ENCODE results near the gene PATL1.
A peak's percentile ranks its signal among the peaks of the same experiment; 100 is the strongest.
"Not testable (repeated sequence)": the region's sequence is repeated elsewhere in the genome, so short reads cannot be mapped to it uniquely, and the experiment has no call there.

Gene PATL1

DNA sequence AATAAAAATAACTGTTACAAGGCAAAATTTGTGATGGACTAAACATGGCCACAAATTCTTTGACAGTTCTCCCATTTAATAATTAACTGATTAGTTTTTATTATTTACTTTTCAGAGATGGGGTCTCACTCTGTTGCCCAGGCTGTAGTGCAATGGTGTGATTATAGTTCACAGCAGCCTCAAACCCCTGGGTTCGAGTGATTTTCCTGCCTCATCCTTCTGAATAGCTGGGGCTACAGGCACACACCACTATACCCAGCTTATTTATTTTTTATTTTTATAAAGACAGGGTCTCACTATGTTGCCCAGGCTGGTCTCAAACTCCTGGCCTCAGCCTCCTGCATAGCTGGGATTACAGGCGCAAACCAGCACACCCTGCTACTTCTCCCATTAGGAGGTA, 4.5 kb upstream of the PATL1 start:
- DNase-seq (ENCODE audit: low read depth): no peak

DNA sequence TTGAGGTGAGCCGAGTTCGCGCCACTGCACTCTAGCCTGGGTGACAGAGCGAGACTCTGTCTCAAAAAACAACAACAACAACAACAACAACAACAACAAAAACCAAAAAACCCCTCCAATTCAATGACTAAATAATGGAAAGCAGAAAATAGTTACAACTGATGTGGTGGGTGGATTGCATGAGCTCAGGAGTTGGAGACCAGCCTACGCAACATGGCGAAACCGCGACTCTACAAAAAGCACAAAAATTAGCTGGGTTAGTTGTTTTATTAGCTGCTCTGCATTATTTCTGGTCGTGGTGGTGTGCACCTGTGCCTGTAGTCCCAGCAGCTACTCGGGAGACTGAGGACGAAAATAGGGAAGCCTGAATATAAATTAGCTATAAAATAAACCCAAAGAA, 2.6 kb upstream of the PATL1 start:
- DNase-seq (ENCODE audit: low read depth): no peak

DNA sequence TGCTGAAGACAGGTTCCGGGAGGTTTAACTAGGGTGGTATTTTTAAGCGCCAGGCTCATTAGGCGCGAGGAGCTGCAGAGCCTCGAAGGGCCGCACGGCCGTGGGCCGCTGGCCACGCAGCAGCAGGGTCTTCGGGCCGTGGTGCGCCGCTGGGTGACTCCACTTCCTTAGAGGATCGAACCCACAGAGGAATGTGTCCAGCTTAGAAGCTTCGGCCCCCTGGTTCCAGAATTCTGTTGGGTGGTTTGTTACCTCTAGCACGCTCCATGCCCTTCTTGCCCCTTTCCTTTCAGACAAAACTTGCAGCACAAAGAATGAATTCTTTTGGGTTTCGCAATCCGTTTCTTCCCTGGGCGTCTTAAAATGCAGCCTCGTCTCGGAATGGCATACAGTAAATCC, 773 bp upstream of the PATL1 start:
- DNase-seq (ENCODE audit: low read depth): peak; percentile 29

DNA sequence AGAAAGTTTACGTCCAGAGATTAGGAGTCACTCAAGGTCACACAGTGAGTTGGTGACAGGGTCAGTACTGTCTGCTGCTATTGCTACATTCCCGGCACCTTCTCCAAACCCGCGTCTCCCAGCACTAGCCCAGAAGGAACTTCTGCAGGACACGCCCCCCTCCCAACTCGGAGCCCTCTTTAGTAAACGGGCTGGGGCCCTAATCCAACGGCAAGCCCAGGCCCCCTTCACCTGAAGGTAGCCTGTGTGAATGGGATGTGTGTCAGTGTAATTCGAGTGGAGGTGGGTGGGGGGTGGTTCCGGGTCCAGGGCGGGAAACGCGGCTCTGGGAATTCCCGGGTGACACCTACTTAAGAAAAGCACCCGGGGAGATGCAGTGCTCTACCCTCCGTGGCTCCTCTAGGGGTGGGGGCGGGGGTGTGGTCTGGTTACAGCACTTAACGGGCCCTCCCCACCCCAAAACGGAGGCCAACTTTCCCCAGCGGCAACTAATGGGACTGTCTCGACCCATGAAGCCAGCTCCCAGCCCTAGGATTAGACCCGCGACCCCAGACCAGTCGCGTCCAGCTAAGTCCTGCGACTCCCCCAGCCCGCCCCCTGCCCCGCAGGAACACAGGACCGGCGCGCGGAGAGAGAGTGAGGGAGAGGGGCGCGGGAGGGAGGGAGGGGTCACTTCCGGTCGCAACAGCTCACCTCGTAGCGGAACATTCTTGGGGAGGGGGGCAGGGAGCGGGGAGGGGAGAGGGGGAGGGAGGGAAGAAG, 468 bp downstream of the PATL1 start:
- peak; percentile 31 for DNase-seq (ENCODE audit: low read depth)

DNA sequence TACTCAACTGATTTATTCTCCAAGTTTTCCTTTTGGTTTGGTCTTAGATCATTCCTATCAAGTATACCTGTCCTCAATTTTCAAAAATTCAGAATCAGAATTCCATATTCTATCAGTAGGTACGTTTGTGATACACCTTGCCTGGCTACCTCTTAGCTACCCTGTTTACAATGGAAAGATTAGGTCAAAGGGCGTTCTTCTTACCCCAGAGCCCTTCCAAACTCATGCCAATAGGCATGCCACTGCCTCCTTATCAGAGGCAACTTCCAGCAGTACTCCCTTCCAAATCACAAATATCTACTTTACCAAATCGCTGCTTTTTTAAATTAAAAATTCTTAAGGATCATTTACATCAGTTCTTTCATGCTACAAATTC, 1.0 kb downstream of the PATL1 start:
- no peak for DNase-seq (ENCODE audit: low read depth)

DNA sequence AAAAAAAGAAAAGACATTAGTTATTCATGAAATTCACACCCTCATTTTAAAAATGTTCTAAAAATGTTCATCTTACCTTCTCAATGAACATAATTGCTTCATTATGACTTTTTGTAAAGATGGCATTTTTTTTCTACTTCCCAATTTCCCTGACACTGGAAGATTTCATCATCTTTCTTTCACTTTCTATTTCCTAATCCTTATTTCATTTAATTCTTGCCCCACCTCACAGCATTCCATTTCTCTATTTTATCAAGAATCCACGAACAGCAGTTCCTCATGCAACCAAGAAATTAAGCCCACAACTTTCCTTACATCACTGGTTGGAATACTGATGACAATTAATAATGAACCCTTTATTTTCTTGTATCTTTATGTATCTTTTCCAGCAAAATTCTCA, 1.9 kb downstream of the PATL1 start:
- DNase-seq (ENCODE audit: low read depth): peak; percentile 12

DNA sequence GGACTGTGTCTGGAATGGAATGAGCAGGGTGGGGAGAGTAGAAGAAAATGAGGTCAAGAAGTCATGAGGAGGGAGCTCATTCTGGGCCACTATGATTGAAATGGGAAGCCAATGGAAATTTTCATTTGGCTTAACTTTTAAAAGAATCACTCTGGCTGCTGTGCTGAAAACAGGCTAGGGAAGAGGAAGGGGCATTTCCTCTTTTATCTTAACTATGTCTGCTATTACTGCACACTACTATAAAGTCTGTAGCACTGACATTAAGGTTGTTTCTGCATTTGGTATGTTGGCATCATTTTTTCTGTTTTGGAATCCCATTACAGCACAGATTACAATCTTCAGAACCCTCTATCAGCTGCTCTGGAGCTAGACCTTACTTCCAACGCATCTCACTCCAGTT, 8.2 kb downstream of the PATL1 start:
- no peak for DNase-seq (ENCODE audit: low read depth)

DNA sequence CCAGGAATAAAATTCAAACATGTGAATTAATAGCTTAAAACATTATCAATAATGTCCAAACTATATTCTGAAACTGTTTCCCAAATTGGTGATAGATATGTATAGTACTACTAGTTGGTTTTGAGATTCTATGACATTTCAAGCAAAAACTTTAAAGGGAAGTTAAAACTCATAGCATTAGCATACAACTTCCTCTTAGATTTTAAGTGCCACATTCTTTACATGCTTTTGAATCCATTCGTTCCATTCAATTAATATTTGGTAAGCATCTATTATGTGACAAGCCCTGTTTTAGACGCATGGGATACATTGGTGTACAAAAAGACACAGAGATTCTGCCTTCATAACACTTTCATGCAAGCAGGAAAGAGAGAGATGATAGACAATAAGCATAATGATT, 8.9 kb downstream of the PATL1 start:
- no peak for DNase-seq (ENCODE audit: low read depth)

DNA sequence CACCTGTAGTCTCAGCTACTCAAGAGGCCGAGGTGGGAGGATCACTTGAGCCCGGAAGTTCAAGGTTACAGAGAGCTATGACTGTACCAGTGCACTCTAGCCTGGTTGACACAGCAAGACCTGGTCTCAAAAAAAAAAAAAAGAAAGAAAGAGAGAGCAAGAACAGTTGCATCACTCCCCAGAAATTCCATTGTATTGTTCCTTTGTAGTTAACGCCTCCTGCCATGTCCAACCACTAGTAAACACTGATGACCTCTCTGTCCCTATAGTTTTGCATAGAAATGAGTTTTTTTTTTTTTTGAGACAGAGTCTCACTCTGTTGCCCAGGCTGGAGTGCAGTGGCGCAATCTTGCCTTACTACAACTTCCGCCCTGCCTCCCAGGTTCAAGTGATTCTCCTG, 10.8 kb downstream of the PATL1 start:
- no peak for DNase-seq (ENCODE audit: low read depth)

DNA sequence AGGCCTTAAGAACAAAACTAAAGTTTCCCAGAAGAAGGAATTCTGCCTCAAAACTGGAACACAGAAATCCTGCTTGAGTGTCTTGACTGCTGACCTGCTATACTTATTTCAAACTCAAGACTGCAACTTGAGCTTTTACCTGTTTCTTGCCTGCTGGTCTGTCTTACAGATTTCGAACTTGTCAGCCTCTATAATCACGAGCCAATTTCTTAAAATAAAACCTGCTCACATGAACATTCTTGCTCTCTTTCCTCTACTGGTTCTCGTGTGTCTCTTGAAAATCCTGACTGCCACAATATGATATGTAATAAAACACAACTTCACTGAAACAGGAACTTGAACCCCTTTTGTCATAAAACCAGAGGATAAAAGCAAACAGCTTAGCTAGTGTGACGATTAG, 13.9 kb downstream of the PATL1 start:
- DNase-seq (ENCODE audit: low read depth): no peak

DNA sequence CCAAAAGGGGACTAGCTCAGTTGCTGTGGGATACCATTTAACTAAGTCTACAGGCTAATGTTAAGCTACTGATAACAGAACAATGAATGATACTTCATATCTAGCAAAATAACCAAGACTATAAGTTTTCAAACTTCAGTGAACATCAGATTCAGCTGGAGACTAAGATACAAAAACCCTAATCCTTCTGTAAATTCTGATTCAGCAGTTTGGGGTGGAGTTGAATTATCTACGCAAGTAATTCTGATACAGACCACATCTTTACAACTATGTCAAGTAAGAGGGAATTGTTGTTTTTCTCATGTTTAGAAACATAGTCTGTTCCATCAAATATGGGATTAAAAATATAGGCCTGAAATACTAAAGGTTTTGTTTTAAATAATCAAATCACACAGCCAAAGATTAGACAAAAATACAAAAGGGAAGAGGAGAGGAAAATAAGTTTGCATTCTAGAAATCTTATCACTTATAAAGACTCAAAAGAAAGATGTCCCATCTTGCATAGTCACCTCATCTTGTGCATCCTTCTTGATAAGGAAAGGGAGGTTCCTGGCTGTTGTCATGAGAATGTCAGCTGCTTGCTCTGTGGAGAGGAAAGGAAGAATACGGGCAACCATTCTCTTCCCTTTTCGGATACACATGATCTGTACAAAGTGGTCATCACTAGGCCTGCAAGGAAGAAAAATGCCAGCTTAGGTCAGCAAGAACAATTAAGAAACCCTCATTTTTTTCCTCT, 21.4 kb downstream of the PATL1 start:
- no peak for DNase-seq (ENCODE audit: low read depth)

DNA sequence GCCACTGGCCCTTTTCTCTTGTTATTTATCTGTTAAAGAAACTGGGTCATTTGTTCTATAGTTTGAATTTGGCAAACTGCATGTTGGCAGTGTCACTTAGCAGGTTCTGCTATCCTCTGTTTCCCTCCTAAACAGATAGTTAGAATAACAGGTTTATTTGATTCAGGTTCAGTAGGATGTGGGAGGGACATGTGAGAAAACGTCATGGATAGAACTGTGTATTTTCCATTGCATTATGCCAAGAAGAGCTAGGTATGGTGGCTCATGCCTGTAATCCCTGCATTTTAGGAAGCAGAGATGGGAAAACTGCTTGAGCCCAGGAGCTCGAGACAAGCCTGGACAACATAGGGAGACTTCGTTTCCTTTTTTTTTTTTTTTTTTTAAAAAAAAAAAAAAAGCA, 24.3 kb downstream of the PATL1 start:
- no peak for DNase-seq (ENCODE audit: low read depth)

DNA sequence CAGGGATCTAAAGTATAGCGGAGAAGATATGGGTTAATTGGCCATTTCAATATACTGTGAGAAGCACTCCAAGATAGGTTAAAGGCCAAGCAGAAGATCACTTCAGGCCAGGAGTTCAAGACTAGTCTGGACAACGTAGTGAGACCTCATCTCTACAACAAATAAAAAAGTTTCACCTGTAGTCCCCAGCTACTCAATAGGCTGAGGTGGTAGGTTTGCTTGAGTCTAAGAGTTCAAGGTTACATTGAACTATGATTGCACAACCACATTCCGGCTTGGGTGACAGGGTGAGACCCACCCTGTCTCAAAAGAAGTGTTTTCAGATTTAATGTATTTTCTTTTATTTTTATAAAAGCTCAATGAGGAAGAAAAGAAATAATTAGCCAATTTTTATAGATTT, 25.4 kb downstream of the PATL1 start:
- DNase-seq (ENCODE audit: low read depth): no peak

DNA sequence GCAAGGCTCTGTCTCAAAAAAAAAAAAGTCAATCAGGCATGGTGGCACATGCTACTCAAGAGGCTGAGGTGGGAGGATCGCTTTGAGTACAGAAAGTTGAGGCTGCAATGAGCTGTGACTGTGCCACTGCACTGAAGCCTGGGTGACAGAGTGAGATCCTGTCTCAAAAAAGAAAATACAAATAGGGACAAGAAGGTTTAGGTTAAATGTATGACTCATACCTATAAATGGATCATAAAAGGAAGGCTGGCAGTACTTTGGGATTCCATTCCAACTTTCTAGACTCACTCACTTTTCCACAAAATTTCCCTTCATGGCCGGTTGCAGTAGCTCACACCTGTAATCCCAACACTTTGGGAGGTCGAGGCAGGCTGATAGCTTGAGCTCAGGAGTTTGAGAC, 27.7 kb downstream of the PATL1 start:
- DNase-seq (ENCODE audit: low read depth): no peak

DNA sequence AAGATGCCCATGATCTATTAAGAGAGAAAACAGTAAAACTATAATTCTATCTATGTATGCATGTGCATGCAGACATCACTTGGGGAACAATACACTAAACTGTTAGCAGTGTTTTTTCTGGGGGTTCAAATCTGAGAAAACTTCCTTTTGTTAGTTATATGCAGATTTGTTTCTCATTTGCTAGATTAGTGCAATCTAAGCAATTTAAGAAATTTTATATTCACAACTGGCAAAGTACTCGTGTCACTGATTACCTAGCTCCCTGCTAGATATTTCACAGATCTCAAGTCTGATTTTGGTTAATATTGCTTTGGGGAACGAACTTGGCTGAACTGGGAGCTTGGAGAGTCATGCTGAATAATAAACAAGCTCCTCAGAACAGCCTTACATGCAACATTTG, 38.3 kb downstream of the PATL1 start:
- no peak for DNase-seq (ENCODE audit: low read depth)

DNA sequence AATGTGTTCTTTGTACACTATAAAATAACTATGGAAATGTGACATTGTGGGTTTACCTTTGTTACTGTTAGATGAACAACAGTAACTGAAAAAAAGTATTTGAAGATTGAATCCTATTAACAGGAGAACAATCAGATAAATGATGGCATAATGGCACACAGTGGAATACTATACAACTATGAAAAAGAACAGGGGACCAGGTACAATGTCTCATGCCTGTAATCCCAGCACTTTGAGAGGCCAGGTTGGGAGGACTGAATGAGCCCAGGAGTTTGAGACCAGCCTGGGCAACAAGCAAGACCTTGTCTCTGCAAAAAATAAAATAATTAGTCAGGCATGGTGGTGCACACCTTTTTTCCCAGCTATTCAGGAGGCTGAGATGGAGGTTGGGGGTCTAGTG, 38.8 kb downstream of the PATL1 start:
- DNase-seq (ENCODE audit: low read depth): no peak

DNA sequence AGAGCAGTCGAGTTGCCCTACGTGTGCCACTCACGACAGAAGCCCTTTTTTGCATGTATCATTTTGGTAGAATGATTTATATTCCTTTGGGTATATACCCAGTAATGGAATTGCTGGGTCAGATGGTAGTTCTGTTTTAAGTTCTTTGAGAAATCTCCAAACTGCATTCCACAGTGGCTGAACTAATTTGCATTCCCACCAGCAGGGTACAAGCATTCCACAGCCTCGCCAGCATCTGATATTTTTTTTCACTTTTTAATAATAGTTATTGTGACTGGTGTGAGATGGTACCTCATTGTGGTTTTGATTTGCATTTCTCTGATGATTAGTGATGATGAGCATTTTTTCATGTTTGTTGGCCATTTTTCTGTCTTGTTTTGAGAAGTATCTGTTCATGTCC, 41.9 kb downstream of the PATL1 start:
- DNase-seq (ENCODE audit: low read depth): not testable (repeated sequence)

DNA sequence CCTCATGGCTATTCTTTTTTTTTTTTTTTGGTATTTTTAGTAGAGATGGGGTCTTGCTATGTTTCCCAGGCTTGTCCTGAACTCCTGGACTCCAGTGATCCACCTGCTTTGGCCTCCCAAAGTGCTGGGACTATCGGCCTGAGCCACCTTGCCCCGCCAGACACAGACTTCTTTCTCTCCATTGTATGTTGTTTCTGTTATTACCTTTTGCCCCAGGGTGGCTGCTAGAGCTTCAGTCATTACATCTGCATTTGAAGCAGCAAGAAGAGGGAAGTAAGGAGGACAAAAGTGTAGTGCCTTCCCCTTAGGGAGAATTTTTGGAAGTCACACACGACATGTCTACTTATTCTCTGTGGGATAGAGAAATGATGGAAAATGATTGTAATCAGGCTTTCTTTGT, 43.1 kb downstream of the PATL1 start:
- no peak for DNase-seq (ENCODE audit: low read depth)

DNA sequence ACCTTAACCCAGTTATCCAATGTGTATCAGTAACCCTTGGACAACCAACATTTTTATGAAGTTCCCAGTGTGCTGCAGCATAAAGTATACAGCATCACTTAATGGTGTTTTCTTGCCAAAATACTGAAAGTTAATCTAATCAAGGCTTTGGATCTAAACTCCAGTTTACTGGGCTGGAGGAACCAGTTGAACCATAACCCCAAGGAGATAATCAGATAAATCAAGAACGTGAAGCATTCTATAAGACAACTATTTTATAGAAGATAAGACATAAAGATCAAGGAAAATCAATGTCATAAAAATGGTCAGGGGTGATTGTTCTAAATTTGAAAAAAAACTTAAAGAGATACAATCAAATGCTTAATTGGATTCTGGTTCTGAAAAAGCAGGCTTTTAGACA, 51.0 kb downstream of the PATL1 start:
- DNase-seq (ENCODE audit: low read depth): no peak

DNA sequence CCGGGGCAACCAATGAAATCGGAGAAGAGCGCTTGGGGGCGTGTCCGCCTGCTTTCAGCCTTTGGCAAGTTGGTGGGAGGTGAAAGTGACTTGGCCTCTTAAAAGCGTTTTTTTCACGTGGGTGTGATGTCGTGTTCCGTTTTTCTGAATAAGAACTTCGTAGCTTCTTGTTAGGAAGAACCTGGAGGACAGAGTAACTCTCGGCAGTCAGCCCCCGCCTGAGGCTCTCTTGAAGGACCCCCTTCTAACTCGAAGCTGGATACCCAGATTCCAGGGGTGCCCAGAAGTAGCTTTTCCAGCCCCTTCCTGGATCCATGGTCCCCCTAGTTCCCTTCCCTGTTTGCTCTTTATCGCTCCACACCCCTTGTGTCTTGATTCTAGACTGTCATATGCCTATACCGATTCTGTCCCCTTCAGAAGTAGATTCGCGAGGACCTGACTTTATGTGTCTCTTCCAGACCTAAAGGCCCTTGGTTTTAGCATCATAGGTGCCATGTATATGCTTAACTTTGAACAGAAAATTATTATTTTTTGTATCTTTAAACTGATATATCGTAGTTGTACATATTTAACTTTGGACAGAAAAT, 52.3 kb downstream of the PATL1 start:
- no peak for DNase-seq (ENCODE audit: low read depth)

DNA sequence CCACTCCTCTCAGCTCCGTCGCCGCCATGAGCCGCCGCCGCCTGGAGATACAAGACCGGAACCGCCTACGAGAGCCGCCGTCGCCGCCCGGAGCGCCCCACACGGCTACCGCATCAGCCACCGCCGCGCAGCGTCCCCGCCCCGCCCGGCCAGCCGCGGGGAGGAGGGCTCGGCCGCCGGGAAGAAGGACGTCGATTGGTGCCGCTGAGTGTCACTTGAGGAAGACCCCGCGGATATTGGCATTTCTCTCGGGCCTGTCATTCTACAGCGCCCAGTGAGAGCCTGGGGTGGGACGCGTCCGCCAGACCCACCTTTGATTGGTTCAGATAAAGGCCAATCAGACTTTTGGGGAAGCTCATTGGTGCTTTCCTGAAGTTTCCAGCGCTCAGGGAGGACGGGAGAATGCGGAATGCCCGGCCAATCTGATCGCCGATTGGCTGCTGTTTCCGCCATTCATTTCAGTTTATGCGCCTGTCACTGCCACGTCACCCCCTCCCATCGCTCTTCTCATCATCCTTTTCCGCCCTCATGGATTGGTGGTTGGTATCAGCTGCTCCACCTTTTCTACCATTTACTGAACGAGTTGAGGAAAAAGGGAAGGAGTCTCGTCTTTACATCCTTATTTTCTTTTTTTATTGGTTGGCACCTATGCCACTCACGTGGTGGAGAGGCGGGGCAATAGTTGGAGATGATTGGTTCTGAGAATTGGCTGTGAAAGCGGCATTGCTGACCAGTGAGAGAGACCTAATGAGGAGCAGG, 53.0 kb downstream of the PATL1 start, which contains the start of gene OSBP:
Gene OSBP, minus strand, starts transcription at position 138 of the 759 bp plus-strand sequence. Its CDS starts 110 bp downstream, at position 28.
- peak; percentile 100 for DNase-seq (ENCODE audit: low read depth)

DNA sequence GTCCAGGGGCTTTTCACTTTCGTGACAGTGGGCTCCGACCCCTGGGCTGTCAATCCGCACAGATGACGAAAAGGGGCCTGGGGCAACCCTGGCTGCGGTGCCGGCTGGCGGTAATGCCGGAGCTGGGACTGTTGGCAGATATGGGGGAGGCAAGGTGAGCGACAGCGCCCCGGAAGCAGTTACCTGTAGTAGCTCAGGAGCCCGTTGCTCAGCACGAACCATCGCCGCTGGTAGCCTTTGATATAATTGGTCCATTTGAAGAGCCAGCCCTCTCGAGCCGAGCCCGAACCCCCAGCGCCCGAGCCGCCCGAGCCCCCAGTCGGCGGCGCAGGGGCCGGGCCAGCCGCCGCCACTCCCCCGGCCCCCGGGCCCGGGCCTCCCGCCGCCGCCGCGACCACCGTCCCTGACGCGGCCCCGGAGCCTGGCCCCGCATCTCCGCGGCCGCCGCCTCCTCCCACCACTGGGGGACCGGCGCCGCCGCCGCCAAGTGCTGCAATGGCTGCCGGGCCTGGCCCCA, 53.7 kb downstream of the PATL1 start:
- no peak for DNase-seq (ENCODE audit: low read depth)

Measured in fibroblast of the conjunctiva (primary cell).